CD4-positive, alpha-beta T cell treated with Interleukin-1 beta for 1 hour (primary cell): ENCODE results near the gene LRRC17.

Experiments used
- DNase-seq, 2 donors: peaks; one replicate each; pipeline ENCODE4 v3.0.0-alpha.2; 2020 to 2022

The LRRC17 gene

GRCh38 chr7:102990642-102991041 is 77.8 kb downstream of the LRRC17 start:
- no peak for DNase-seq

- DNase-seq, result no peak
Measured at GRCh38 chr7:102991077-102991539, 78.3 kb downstream of the LRRC17 start.

- DNase-seq, result no peak
Measured at GRCh38 chr7:102991540-102992214, 78.9 kb downstream of the LRRC17 start.

GRCh38 chr7:102992509-102992937 is 79.7 kb downstream of the LRRC17 start:
- DNase-seq, result no peak

GRCh38 chr7:102992938-102993717 is 80.3 kb downstream of the LRRC17 start:
- no peak for DNase-seq

- no peak for DNase-seq
Measured at GRCh38 chr7:102993718-102994029, 80.9 kb downstream of the LRRC17 start.

GRCh38 chr7:102994567-102994966 is 81.8 kb downstream of the LRRC17 start:
- DNase-seq, result no peak
